ENCODE results near the gene TUBGCP6. TPM values are rescaled to one million over a fixed set of nuclear protein-coding genes. Genes with fewer than 3 reads are reported as not detected.

Gene TUBGCP6
- total RNA-seq, 1 experiment from 2014 or later, result 38.6 TPM

DNA sequence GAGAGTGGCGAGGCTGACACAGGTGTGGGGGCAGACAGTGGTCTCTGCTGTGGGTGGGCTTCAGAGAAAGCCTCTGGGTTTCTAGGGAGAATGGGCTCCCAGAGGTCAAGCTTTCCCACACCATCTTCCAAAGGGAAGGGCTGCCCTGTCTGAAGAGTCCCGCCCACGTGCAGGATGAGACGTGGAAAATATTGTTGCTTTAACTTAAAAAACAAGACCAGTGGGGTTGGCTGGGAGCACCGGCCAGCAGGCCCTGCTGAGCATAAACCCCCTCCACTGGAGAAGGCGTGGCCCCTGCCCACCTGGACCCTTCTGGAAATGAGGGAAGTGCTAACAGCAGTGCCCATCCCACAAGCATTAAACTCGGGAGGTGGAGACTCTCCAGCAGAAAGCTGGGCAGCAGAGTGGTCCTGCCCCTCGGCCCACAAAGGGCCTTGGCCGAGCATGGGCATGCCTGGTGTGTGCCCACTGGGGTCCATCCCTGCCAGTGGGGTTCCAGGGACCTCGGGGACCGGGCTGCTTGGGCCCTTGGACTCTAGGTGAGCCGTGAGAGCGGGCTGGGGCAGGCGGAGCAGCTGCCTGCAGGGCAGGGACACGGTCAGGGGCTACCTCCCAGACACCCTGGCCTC lies 28.7 kb downstream of the TUBGCP6 start:
- peaks cover 23 to 50% of the 10 kb centered on the region in 2 experiments for H3K36me3 ChIP-seq (ENCODE audit: control insufficient read depth in 1 of 2, insufficient read depth in 2 of 2, low read length in 2 of 2)
- H3K9me2 ChIP-seq (ENCODE audit: insufficient read depth), result no peaks in the 10 kb centered on the region
- no peak overlapping the region for H3K4me3 ChIP-seq (replicated peaks in 1 of 2; ENCODE audit: low read depth in 1 of 2, low read length in 2 of 2)
- TF ChIP-seq ZFX (IDR thresholded peaks at IDR 0.05) (no peak), ELF1 (IDR thresholded peaks at IDR 0.05; ENCODE audit: borderline replicate concordance, low read depth) (no peak), POLR2A (IDR thresholded peaks at IDR 0.05; ENCODE audit: borderline replicate concordance, extremely low read depth, insufficient read depth, insufficient read length) (no peak), ZBTB33 (IDR thresholded peaks at IDR 0.05; ENCODE audit: extremely low read depth, insufficient replicate concordance, low read length) (no peak), POLR2AphosphoS5 (IDR thresholded peaks at IDR 0.05; ENCODE audit: low read depth, low read length) (no peak), JUND (IDR thresholded peaks at IDR 0.05) (no peak), EZH2 (IDR thresholded peaks at IDR 0.05) (no peak), CTCF (IDR thresholded peaks at IDR 0.05 in 2 of 3, conservative IDR thresholded peaks at IDR 0.05 in 1 of 3; ENCODE audit: borderline replicate concordance in 1 of 3, insufficient read depth in 1 of 3, low read depth in 2 of 3, low read length in 2 of 3) (no peak), ZNF274 (IDR thresholded peaks at IDR 0.05; ENCODE audit: low read depth, low read length) (no peak), EGR1 (IDR thresholded peaks at IDR 0.05; ENCODE audit: low read depth) (no peak), ATF3 (IDR thresholded peaks at IDR 0.05) (no peak), YY1 (IDR thresholded peaks at IDR 0.05; ENCODE audit: extremely low read depth, insufficient replicate concordance, low read depth, low read length) (no peak), CBX3 (IDR thresholded peaks at IDR 0.05; ENCODE audit: low read depth) (no peak), EZH2phosphoT487 (IDR thresholded peaks at IDR 0.05; ENCODE audit: borderline replicate concordance) (no peak), CEBPB (IDR thresholded peaks at IDR 0.05; ENCODE audit: low read depth) (no peak), SRF (IDR thresholded peaks at IDR 0.05; ENCODE audit: low read depth) (no peak), FOSL1 (IDR thresholded peaks at IDR 0.05; ENCODE audit: low read depth) (no peak), SP1 (IDR thresholded peaks at IDR 0.05; ENCODE audit: low read depth) (no peak)
- TF ChIP-seq, protein P1, sequence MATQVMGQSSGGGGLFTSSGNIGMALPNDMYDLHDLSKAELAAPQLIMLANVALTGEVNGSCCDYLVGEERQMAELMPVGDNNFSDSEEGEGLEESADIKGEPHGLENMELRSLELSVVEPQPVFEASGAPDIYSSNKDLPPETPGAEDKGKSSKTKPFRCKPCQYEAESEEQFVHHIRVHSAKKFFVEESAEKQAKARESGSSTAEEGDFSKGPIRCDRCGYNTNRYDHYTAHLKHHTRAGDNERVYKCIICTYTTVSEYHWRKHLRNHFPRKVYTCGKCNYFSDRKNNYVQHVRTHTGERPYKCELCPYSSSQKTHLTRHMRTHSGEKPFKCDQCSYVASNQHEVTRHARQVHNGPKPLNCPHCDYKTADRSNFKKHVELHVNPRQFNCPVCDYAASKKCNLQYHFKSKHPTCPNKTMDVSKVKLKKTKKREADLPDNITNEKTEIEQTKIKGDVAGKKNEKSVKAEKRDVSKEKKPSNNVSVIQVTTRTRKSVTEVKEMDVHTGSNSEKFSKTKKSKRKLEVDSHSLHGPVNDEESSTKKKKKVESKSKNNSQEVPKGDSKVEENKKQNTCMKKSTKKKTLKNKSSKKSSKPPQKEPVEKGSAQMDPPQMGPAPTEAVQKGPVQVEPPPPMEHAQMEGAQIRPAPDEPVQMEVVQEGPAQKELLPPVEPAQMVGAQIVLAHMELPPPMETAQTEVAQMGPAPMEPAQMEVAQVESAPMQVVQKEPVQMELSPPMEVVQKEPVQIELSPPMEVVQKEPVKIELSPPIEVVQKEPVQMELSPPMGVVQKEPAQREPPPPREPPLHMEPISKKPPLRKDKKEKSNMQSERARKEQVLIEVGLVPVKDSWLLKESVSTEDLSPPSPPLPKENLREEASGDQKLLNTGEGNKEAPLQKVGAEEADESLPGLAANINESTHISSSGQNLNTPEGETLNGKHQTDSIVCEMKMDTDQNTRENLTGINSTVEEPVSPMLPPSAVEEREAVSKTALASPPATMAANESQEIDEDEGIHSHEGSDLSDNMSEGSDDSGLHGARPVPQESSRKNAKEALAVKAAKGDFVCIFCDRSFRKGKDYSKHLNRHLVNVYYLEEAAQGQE (IDR thresholded peaks at IDR 0.05; ENCODE audit: low read depth), result no peak
- TF ChIP-seq, protein P2, sequence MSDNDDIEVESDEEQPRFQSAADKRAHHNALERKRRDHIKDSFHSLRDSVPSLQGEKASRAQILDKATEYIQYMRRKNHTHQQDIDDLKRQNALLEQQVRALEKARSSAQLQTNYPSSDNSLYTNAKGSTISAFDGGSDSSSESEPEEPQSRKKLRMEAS (IDR thresholded peaks at IDR 0.05), result no peak
- no peak overlapping the region for H3K9ac ChIP-seq (ENCODE audit: low read length)
- H3K79me2 ChIP-seq (ENCODE audit: insufficient read depth, low read length), result peaks cover 17% of the 10 kb centered on the region; the same call in 1 of the 2 replicates
- H3K27me3 ChIP-seq (ENCODE audit: insufficient read depth, low read length), result no peaks in the 10 kb centered on the region
- BruUV-seq (replicated peaks), result no TSS peak
- DNase-seq (ENCODE audit: low read depth, low spot score) (no peak), ATAC-seq (no peak)
- H2AFZ ChIP-seq (ENCODE audit: low read depth, low read length, poor library complexity, severe bottlenecking), result no peak overlapping the region
- H3K4me1 ChIP-seq (ENCODE audit: control insufficient read depth in 1 of 2, insufficient read depth in 2 of 2, low read length in 2 of 2), result peaks cover 0 to 8% of the 10 kb centered on the region in 2 experiments; a peak in 3 of 4 replicates
- no peaks in the 10 kb centered on the region for H4K20me1 ChIP-seq (ENCODE audit: insufficient read depth)
- ChIA-PET POLR2A (no interaction called here), CTCF (no interaction called here), RAD21 (ENCODE audit: low non-redundant PET in 1 of 2, low total read pairs in 2 of 2, uncharacterized antibody in 2 of 2, unreplicated experiment in 2 of 2) (no interaction called here)
- no peak overlapping the region for H3K4me2 ChIP-seq (ENCODE audit: low read length)
- H3K27ac ChIP-seq (ENCODE audit: low read depth, low read length), result no peak overlapping the region
- no peaks in the 10 kb centered on the region for H3K9me3 ChIP-seq (ENCODE audit: control insufficient read depth in 1 of 2, insufficient read depth in 1 of 2, low read depth in 1 of 2, low read length in 2 of 2)
- intact Hi-C loops (cut with micrococcal nuclease), result no loop called here

Data from HCT116 (cell line).